Tibial artery (tissue), 4 donors: ENCODE results near the gene CFAP52.
"Not testable (repeated sequence)": the region's sequence is repeated elsewhere in the genome, so short reads cannot be mapped to it uniquely, and the experiment has no call there.

Experiments used
- DNase-seq, 2 donors: peaks; one replicate each; pipeline ENCODE4 v3.0.0-alpha.2; 2019
- H3K27ac ChIP-seq, 2 donors: fragments of 200-600 bp; sonication (generic) in 1 of 2; 1 replicate in 1 of 2; 2 replicates in 1 of 2; pipeline ENCODE4 v1.5.1; 2018 to 2019; ENCODE audit warnings: mild to moderate bottlenecking in 1 of 2
- H3K27me3 ChIP-seq, 2 donors: fragments of 200-600 bp; sonication (generic) in 1 of 2; one replicate each; pipeline versions ENCODE4 v1.5.1 to v1.6.0; 2016 to 2019
- H3K36me3 ChIP-seq, 3 donors: fragments of 200-600 bp; sonication (generic) in 2 of 3; one replicate each; pipeline ENCODE4 v1.5.1; 2016 to 2019; ENCODE audit warnings: mild to moderate bottlenecking in 2 of 3
- H3K4me1 ChIP-seq, 4 donors: fragments of 200-600 bp; sonication (generic) in 2 of 4; 1 replicate in 3 of 4; 2 replicates in 1 of 4; pipeline ENCODE4 v1.5.1; 2016 to 2019
- H3K4me3 ChIP-seq, 2 donors: fragments of 200-600 bp; sonication (generic) in 1 of 2; 1 replicate in 1 of 2; 2 replicates in 1 of 2; pipeline ENCODE4 v1.5.1; 2018 to 2019; ENCODE audit warnings: mild to moderate bottlenecking in 2 of 2
- H3K9me3 ChIP-seq, 3 donors: fragments of 200-600 bp; sonication (generic) in 1 of 3; one replicate each; pipeline ENCODE4 v1.5.1; 2016 to 2019
- intact Hi-C: fragments of 100-400 bp; cut with DNase I; formaldehyde crosslinking; loops from one replicate; pipeline ENCODE4 v1.15.0; 2023; ENCODE audit warnings: low total_unique reads
- TF ChIP-seq, protein P1 (sequence below), 2 experiments: fragments of 200-600 bp in 1 of 2; fragments of 450-650 bp in 1 of 2; IDR thresholded peaks; one replicate each; pipeline ENCODE4 v1.5.1; 2017 to 2019; ENCODE audit warnings: antibody characterized with exemption in 2 of 2, mild to moderate bottlenecking in 1 of 2, moderate library complexity in 1 of 2

The CFAP52 gene

DNA sequence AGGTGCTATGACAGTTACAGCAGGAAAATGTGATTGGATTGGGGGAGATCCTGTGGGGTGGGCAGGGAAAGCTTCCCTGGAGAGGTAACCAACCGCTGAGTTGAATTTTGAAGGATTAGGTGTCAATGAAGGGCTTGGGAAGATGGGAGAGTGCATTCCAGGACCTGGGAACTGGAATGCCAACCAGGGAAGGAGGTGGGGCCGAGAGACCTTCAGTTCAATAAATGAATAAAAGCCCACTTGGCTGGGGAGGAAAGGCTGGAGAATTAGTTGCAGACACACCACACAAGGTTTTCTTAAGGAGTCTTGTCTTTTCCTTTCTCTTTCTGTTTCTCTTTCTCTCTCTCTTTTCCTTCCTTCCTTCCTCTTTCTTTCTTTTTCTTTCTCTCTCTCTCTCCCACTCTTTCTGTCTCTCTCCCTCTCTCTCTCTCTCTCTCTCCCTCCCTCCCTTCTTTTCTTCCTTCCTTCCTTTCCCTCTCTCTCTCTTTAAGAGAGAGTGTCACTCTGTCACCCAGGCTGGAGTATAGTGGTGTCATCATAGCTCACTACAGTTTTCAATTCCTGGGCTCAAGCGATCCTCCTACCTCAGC lies 72.2 kb downstream of the CFAP52 start:
- H3K4me1 ChIP-seq = peaks cover 0 to 24% (median 20%) of the 10 kb centered on the region in 4 donors
- TF ChIP-seq, protein P1, sequence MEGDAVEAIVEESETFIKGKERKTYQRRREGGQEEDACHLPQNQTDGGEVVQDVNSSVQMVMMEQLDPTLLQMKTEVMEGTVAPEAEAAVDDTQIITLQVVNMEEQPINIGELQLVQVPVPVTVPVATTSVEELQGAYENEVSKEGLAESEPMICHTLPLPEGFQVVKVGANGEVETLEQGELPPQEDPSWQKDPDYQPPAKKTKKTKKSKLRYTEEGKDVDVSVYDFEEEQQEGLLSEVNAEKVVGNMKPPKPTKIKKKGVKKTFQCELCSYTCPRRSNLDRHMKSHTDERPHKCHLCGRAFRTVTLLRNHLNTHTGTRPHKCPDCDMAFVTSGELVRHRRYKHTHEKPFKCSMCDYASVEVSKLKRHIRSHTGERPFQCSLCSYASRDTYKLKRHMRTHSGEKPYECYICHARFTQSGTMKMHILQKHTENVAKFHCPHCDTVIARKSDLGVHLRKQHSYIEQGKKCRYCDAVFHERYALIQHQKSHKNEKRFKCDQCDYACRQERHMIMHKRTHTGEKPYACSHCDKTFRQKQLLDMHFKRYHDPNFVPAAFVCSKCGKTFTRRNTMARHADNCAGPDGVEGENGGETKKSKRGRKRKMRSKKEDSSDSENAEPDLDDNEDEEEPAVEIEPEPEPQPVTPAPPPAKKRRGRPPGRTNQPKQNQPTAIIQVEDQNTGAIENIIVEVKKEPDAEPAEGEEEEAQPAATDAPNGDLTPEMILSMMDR (IDR thresholded peaks at IDR 0.05) = no peak
- no peaks in the 10 kb centered on the region for H3K9me3 ChIP-seq
- peaks cover 0 to 61% of the 10 kb centered on the region in 2 donors for H3K27me3 ChIP-seq
- DNase-seq = no peak
- H3K36me3 ChIP-seq = no peaks in the 10 kb centered on the region
- no peak overlapping the region for H3K27ac ChIP-seq
- H3K4me3 ChIP-seq = no peak overlapping the region
- intact Hi-C loops = no loop called here

GRCh38 chr17:9658593-9659211 lies 82.3 kb downstream of the CFAP52 start:
- no peak for DNase-seq
- intact Hi-C loops = no loop called here
- Histone ChIP-seq H3K9me3 (no peaks in the 10 kb centered on the region), H3K4me1 (no peaks in the 10 kb centered on the region), H3K36me3 (no peaks in the 10 kb centered on the region), H3K27me3 (peaks cover 0 to 2% of the 10 kb centered on the region in 2 donors), H3K27ac (no peak overlapping the region), H3K4me3 (no peak overlapping the region)
- TF ChIP-seq, protein P1 (IDR thresholded peaks at IDR 0.05) = no peak

DNA sequence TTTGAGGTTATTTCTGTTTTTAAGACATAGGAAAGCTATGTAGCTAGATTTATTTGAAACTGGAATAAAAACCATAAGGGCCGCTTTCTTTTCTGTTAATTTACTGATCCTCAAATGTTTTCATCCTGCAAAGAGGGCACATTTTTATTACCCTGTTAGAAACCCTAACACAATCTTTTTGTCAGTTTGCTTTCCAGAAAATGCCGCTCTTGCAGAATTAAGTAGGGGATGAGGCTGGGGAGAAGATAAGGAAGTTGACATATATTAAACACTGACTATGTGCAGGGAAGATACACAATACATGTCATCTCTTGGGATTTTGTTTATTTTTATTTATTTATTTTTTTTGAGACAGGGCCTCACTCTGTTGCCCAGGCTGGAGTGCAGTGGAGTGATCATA lies 84.6 kb downstream of the CFAP52 start:
- TF ChIP-seq, protein P1 (IDR thresholded peaks at IDR 0.05) = no peak
- no peak for DNase-seq
- Histone ChIP-seq H3K36me3 (no peaks in the 10 kb centered on the region), H3K4me1 (no peaks in the 10 kb centered on the region), H3K27me3 (no peaks in the 10 kb centered on the region), H3K27ac (no peak overlapping the region), H3K9me3 (peaks cover 0 to 6% (median 0%) of the 10 kb centered on the region in 3 donors), H3K4me3 (no peak overlapping the region)
- intact Hi-C loops = no loop called here

DNA sequence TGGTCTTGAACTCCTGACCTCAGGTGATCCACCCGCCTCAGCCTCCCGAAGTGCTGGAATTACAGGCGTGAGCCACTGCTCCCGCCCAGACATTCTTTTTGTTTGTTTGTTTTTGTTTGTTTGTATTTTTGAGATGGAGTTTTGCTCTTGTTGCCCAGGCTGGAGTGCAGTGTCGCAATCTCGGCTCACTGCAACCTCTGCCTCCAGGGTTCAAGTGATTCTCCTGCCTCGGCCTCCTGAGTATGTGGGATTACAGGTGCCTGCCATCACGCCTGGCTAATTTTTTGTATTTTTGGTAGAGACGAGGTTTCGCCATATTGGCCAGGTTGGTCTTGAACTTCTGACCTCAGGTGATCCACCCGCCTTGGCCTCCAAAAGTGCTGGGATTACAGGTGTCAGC lies 87.1 kb downstream of the CFAP52 start:
- H3K36me3 ChIP-seq, H3K4me1 ChIP-seq, H3K27ac ChIP-seq, H3K27me3 ChIP-seq, H3K9me3 ChIP-seq, DNase-seq, intact Hi-C loops, H3K4me3 ChIP-seq: not testable (repeated sequence)

- Histone ChIP-seq H3K9me3 (peaks cover 0 to 6% (median 0%) of the 10 kb centered on the region in 3 donors), H3K4me3 (no peak overlapping the region), H3K4me1 (no peaks in the 10 kb centered on the region), H3K27ac (no peak overlapping the region), H3K36me3 (no peaks in the 10 kb centered on the region), H3K27me3 (peaks cover 0 to 4% of the 10 kb centered on the region in 2 donors)
- intact Hi-C loops = no loop called here
- TF ChIP-seq, protein P1 (IDR thresholded peaks at IDR 0.05) = no peak
- no peak for DNase-seq
These were observed 90.1 kb downstream of the CFAP52 start for GRCh38 chr17:9666461-9667050.

- H3K27me3 ChIP-seq = peaks cover 0 to 4% of the 10 kb centered on the region in 2 donors
- peaks cover 0 to 6% (median 0%) of the 10 kb centered on the region in 3 donors for H3K9me3 ChIP-seq
- H3K4me3 ChIP-seq = no peak overlapping the region
- no peaks in the 10 kb centered on the region for H3K4me1 ChIP-seq
- H3K27ac ChIP-seq = no peak overlapping the region
- DNase-seq = no peak
- TF ChIP-seq, protein P1 (IDR thresholded peaks at IDR 0.05) = no peak
- no peaks in the 10 kb centered on the region for H3K36me3 ChIP-seq
- intact Hi-C loops = no loop called here
These were observed 92.1 kb downstream of the CFAP52 start for GRCh38 chr17:9668517-9668916.
